Stimulated activated CD4-positive, alpha-beta T cell treated with anti-CD3 and anti-CD28 coated beads, Interleukin-15, amount 100 ng/mL, for 1 hour (primary cell): ENCODE data around the gene CD27.
A peak's percentile ranks its signal among the peaks of the same experiment; 100 is the strongest.

Experiments used
- DNase-seq, 2 donors: peaks; one replicate each; pipeline ENCODE4 v3.0.0-alpha.2; 2020; ENCODE audit warnings: low read depth in 1 of 2, low spot score in 1 of 2

The CD27 gene

DNA sequence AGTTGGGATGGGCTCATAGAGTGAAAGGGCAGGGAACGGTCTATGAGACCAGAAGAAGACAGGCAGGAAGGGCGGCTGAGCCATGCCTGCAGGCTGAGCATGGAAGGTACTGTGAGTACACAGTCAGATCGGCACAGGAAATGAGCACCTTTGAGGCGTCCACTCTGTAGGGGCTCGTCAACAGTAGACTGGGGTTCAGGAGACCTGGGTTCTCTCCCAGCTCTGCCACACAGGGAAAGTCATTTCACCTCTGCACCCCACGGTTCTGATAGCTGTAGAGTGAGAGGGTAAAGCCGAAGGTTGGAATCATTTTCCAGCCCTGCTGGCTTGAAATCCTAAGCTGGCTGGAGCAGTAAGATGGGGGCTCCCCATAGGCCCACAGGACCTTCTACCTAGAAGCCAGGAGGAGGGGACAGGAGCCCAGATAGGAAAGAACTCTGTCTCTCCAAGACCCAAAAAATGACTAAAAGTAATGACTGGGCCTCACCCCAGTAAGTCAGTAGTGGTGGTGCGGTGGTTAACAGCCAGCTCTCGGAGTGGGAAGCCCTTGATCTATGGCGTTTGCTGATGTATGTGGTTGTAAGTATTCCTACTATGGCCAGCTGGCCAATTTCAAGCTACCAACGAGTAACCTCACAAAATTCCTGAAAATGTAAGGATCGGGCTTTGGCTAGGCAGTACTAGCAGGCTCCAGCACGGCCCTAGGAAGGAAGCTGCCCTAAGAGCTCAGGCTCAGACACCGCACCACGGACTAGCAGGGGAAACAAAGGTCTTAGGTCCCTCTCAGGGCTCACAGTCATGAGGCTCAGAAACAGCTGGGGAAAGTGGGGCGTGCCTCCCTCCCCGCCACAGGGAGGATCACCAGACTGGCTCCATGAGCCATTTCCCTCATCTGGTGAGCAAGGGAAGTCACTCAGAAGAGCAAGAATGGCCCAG, 10.3 kb upstream of the CD27 start:
- DNase-seq = no peak

DNA sequence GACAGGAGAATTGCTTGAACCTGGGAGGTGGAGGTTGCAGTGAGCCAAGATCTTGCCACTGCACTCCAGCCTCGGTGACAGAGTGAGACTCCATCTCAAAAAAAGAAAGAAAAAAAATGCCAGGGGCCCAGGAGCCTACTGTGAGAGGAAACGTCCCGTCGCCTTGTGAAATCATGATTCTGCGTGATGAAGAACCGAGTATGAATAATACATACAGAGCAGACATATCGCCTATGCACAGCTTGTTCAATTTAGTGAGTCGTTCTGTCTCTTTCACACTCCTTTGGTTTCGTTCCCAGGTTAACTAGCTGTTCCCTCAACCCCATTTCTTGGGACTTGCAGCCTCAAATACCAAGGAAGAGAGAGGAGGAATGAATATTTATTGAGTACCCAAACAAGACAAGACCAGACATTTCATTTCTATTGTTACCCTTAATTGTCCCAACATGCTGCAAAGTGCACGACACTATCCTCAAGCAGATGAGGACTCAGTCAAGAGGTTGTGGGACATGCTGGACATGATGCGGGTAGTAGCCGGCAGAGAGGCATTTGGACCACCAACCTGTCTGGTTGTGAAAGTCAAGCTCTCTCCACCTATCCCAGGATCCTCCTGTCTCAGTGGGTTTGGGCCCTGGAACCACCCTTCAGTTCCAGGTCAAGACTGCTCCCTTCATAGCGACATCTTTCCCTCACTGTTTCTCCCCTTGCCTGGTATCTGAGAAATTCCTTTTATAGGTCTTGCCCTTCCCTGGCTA, 8.6 kb upstream of the CD27 start:
- no peak for DNase-seq

DNA sequence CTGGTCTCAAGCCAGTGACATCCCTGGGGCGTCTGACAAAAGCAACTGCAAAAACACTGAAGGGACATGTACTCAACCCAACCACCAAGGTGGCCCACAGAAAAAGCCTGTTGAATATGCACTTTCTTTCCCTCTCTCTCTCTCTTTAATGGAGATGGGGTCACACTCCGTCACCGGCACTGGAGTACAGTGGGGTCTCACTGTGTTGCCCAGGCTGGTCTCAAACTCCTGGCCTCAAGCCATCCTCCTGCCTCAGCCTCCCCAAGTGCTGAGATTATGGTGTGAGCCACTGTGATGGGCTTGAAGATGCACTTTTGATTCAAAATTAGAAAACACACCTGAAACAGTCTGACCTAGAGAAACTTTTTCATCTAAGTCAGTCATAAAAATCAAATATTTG, 7.2 kb upstream of the CD27 start:
- no peak for DNase-seq

DNA sequence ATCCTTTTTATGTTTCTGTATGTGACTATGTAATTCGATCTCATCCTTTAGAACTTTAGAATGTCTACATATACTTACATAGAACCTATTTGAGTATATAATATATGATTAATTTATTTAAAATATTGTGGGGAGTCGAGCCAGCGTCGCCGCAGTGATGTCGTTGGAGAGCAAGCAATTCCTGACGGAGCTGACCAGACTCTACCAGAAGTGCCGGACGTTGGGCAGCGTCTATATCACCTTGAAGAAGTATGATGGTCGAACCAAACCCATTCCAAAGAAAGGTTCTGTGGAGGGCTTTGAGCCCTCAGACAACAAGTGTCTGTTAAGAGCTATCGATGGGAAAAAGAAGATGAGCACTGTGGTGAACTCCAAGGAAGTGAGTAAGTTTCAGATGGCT, 6.4 kb upstream of the CD27 start:
- no peak for DNase-seq

DNA sequence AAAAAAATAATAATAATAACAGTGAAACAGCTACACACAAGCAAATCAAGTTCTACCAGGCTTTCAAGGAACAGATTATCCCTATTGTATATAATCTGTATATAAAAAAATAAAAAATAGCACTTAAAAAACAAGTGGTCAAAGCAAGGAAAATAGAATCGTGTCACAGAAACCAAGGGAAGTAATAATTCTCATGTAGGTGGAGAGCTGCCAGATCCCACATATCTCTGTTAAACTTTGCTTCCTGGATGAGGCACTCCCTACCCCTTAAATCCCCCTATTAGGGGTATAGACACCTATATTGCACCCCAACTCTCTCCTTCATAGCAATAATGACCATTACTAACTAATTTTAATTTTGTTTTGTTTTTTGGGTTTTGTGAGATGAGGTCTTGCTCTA, 4.4 kb upstream of the CD27 start:
- DNase-seq = no peak

DNA sequence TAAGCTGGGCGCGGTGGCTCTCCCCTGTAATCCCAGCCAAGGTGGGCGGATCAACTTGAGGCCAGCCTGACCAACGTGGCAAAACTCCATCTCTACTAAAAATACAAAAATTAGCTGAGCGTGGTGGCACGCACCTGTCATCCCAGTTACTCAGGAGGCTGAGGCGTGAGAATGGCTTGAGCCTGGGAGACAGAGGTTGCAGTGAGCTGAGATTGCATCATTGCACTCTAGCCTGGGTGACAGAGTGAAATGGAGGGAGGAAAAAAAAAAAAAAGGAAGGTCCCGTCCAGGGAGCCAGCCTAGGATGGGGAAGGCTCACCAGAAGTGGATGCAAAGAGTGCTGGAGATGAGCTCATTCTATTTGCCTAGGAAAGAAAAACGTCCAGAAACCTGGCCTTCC, 1.9 kb upstream of the CD27 start:
- DNase-seq = no peak

DNA sequence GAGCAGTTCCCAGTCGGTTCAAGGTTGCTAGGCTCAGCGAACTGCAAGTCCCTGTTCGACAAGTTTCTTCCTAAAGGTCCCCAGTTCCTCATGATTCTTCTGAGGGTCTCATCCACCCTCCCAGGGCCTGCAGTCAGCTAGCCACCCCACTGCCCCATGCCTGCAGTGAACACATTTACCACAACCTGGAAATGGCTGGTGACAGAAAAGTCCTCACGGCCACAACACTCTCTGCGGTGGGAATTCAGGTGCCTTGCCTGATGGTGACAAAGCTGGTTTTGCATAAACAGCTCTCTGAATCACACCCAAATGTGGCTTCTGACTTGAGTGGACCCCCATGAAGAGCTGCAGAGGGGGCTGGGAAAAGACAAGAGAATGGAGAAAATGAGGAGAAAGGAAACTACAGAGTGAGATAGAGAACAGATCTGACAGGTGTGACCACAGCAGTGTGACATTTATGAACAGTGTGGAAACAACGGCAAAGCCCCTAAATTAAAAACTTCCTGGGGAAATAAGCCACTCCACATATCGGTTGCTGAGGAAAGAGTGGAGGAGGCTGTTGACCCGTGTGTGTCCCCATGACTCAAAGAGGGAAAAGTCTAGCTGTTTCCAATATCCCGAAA, 1.3 kb upstream of the CD27 start:
- DNase-seq = no peak

DNA sequence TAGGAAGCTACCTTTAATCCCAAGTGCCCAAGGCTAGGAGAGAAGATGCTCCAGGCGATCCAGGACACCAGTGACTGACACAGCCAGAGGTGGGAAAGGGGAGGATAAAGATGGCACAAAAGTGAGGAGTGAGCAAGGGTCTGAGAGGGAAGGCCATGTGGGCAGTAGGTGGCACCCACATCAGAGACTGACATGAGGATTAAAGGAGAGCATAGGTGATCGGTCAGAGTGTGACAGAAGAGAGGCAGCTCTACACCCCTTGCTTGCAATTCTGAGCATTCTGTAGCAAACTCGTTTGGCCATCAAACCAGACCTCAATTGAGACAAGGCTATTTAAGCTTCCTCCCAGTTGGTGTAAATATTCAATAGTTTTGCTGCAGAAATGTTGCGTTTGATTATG, 724 bp upstream of the CD27 start:
- DNase-seq = no peak

DNA sequence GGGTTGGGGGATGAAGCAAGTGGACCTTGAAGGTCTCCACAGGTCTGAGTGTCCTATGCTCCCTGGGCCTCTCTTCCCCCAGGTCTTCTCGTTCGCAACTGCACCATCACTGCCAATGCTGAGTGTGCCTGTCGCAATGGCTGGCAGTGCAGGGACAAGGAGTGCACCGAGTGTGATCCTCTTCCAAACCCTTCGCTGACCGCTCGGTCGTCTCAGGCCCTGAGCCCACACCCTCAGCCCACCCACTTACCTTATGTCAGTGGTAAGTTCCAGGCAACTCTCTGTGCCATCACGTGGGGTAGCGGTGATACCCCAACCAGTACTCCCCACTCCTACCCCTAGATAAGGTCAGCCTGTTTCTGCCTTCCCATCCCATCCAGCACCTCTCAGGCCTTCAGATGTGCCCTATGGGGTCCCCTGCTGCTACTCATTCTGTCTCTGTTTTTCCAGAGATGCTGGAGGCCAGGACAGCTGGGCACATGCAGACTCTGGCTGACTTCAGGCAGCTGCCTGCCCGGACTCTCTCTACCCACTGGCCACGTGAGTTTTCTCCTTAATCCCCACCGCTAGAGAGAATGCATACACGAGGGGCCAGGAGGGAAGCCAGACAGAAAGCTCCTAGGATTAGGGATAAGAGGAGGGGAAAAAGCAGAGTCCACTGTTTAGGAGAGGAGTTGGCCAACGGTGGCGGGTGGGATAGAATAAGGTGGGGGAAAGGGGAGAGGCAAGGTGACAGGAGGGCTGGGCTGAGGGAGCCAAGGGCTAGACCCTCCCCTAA, 5.5 kb downstream of the CD27 start:
- no peak for DNase-seq

DNA sequence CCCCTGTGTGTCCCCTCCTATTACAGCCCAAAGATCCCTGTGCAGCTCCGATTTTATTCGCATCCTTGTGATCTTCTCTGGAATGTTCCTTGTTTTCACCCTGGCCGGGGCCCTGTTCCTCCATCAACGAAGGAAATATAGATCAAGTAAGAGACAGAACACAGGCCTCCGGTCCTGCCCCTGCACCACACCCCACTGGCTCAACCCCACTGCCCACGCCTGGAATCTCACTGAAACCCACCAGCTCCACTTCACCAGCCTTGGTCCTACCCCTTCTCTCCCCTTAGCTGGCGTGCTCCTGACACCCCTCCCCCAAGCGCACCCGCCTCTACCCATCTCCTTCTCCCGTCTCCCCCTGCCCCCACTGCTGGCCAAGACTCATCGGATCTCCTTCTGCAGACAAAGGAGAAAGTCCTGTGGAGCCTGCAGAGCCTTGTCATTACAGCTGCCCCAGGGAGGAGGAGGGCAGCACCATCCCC, 6.2 kb downstream of the CD27 start:
- no peak for DNase-seq

DNA sequence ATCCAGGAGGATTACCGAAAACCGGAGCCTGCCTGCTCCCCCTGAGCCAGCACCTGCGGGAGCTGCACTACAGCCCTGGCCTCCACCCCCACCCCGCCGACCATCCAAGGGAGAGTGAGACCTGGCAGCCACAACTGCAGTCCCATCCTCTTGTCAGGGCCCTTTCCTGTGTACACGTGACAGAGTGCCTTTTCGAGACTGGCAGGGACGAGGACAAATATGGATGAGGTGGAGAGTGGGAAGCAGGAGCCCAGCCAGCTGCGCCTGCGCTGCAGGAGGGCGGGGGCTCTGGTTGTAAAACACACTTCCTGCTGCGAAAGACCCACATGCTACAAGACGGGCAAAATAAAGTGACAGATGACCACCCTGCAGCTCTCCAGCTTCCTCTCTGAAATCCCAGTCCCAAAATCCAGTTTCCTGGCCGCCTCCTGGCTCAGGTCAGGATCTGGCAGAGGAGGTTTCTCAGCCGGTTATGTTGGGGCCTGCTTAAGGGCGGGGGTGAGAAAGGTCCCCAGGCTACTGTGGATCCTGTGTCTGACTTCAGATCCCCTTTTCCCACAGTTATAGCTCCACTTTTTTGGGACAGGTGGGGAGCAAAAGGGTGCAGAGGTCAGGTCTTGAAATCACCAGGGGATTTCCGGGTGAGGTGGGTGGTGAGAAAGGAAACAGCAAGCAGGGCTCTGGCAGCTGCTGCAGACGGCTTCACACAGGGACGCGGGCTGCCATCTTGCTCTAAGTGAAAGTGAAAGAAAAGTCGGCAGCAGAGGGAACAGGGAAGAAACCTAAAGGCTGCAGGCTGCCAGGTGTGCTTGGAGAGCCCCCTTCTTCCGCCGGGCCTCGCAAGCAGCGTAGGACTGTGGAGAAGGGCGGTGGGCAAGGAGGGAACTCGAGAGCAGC, 6.8 kb downstream of the CD27 start, which contains the start of gene TAPBPL:
TSS of gene TAPBPL (plus strand) at position 695 of the 897 bp plus-strand sequence. CDS start 207 bp downstream, outside the sequence.
- DNase-seq = peak; percentile 55 to 61

DNA sequence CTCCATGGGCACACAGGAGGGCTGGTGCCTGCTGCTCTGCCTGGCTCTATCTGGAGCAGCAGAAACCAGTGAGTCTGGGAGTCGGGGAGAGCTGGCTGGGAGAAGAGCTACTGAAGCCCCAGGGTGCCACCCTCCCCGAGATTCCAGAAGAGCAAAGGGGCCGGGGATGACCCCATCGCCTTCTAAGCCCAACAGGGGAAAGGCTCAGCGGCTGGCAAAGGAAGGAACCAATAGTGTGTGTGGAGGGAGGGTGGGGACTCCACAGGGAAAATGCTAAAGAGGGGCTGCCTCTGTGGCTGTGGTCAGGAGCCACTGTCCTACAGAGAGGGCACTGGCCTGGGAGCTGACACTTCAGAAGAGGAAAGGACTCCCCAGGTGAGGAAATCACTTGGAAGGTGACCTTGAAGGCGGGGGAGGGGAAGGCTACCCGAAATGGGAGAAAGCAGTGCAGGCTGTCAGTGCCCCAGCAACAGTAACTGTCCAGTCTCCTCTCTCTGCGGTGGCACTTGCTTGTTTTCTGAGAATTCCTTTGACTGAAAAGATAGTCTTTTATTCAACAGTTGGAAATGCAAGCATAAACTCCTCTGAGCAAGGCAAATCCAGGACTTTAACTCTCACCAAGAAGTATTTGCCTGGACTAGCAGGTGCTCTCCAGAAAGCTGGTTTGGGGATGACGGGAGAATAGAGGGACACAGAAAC, 7.6 kb downstream of the CD27 start:
- no peak for DNase-seq

DNA sequence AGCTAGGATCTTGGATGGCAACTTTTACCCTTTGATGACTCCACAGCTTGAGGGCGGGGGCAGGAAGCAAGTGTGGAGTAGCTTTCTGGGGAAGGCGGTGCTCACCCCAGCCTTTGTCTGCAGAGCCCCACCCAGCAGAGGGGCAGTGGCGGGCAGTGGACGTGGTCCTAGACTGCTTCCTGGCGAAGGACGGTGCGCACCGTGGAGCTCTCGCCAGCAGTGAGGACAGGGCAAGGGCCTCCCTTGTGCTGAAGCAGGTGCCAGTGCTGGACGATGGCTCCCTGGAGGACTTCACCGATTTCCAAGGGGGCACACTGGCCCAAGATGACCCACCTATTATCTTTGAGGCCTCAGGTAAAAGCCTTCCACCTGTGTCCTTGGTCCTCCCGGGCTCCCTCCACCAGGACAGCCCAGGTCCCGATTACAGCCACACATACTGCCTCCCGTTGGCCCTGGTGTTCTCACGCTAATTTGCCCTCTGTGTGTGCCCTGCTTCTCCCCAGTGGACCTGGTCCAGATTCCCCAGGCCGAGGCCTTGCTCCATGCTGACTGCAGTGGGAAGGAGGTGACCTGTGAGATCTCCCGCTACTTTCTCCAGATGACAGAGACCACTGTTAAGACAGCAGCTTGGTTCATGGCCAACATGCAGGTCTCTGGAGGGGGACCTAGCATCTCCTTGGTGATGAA, 8.3 kb downstream of the CD27 start:
- DNase-seq = no peak

DNA sequence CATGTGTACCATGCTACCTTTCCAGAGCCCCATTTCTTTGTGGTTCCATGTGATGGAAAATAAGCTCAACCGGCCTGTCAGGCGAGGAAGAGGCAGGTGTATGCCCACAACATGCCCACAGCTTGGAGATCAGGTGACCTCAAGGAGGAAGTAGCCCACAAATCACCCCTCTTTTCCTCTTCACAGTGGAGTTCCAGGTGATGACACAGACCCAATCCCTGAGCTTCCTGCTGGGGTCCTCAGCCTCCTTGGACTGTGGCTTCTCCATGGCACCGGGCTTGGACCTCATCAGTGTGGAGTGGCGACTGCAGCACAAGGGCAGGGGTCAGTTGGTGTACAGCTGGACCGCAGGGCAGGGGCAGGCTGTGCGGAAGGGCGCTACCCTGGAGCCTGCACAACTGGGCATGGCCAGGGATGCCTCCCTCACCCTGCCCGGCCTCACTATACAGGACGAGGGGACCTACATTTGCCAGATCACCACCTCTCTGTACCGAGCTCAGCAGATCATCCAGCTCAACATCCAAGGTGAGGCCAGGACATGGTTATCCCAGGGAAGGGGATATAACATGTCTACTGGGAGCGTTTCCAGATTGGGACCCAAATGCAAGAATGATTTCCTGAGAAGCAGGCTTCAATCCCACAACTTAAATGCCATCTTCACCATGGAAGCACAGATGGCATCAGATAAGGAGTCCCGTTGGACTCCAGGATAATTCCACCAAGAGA, 12.6 kb downstream of the CD27 start:
- no peak for DNase-seq

DNA sequence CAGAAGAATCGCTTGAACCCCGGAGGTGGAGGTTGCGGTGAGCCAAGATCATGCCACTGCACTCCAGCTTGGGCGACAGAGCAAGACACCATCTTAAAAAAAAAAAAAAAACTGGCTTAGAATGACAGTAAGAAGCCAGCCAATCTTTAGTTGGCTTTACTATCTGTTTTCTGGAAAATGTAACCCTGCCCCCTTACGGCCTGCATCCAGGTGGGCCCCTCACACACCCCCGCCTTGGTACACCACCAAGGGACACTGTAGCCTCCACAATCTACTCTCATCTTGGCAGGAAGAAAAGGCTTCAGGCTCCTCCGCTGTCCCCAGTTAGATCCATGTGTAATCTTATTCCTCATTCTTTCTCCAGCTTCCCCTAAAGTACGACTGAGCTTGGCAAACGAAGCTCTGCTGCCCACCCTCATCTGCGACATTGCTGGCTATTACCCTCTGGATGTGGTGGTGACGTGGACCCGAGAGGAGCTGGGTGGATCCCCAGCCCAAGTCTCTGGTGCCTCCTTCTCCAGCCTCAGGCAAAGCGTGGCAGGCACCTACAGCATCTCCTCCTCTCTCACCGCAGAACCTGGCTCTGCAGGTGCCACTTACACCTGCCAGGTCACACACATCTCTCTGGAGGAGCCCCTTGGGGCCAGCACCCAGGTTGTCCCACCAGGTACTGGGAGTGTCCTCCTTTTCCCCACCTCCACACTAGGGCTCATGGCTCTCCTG, 13.7 kb downstream of the CD27 start:
- no peak for DNase-seq

DNA sequence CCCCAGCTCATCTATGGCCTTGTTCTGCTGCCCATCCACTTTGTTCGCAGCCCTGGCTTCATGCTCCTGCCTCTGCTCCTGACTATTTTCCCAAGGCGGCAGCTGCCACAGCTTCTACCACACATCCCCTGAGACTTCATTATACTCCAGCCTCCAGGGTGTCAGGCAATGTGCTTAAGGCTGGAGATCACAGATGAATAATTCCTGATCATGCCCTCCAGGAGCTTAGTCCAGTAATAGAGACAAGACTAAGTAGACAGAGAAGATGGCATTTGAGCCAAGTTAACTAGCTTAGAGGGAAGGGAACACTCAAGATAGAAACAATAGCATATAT, 14.2 kb downstream of the CD27 start:
- no peak for DNase-seq

DNA sequence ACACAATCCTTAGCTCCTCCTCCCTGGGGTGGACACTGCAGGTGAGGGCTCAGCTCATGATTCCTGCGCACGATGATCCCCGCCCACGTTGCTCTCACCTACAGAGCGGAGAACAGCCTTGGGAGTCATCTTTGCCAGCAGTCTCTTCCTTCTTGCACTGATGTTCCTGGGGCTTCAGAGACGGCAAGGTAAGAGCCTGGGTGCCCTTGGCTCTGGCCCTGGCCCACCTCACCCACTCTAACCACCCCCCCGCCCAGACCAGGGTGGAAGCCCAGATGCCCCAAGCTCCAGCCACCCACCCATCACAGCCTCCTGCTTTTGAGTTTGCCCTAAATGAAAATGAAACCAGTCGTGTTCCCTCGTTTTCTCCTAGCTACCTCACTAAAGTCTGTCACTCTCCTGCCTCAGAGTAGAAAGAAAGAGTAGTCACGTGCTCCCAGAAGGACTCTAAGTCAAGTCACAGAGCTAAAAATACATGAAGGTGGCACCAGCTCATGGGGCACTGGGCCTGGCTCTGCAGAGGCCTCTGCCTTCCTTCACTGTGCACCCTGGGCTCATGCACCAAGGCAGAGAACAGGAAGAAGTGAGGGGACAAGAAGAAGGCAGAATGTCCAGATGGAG, 16.1 kb downstream of the CD27 start:
- no peak for DNase-seq
